HG03442 (cell line): ENCODE results near the gene TM2D1.
"Not testable (repeated sequence)": the region's sequence is repeated elsewhere in the genome, so short reads cannot be mapped to it uniquely, and the experiment has no call there.

Experiments used
- ATAC-seq: cut with Tn5 transposase; IDR thresholded peaks from one replicate; pipeline ENCODE4 v1.9.1; 2021; ENCODE audit warnings: mild to moderate bottlenecking, moderate library complexity; ENCODE audit not compliant: unreplicated experiment

Gene TM2D1

GRCh38 chr1:61718996-61719663 is 5.8 kb downstream of the TM2D1 start:
- ATAC-seq: not testable (repeated sequence)

- no peak for ATAC-seq
These were observed 13.0 kb downstream of the TM2D1 start for GRCh38 chr1:61711969-61712368.

GRCh38 chr1:61711257-61711656 is 13.7 kb downstream of the TM2D1 start:
- not testable (repeated sequence) for ATAC-seq

- ATAC-seq: no peak
These were observed 15.0 kb downstream of the TM2D1 start for GRCh38 chr1:61709908-61710289.

GRCh38 chr1:61708953-61709907 is 15.7 kb downstream of the TM2D1 start:
- no peak for ATAC-seq

GRCh38 chr1:61699911-61700851 is 24.8 kb downstream of the TM2D1 start:
- ATAC-seq: no peak

- no peak for ATAC-seq
These were observed 32.7 kb downstream of the TM2D1 start for GRCh38 chr1:61692155-61692800.

- ATAC-seq: no peak
These were observed 37.0 kb downstream of the TM2D1 start for GRCh38 chr1:61687901-61688300.

GRCh38 chr1:61682891-61683290 is 42.0 kb downstream of the TM2D1 start:
- no peak for ATAC-seq

- ATAC-seq: no peak
These were observed 44.4 kb downstream of the TM2D1 start for GRCh38 chr1:61680500-61680899.

GRCh38 chr1:61676881-61677280 is 48.1 kb downstream of the TM2D1 start:
- ATAC-seq: not testable (repeated sequence)

- no peak for ATAC-seq
These were observed 50.7 kb downstream of the TM2D1 start for GRCh38 chr1:61674221-61674620.

- ATAC-seq: no peak
These were observed 52.6 kb downstream of the TM2D1 start for GRCh38 chr1:61672376-61672775.

- ATAC-seq: no peak
These were observed 54.5 kb downstream of the TM2D1 start for GRCh38 chr1:61670445-61670844.

GRCh38 chr1:61670016-61670415 is 54.9 kb downstream of the TM2D1 start:
- no peak for ATAC-seq

GRCh38 chr1:61659061-61659460 is 65.9 kb downstream of the TM2D1 start:
- ATAC-seq: no peak

- ATAC-seq: no peak
These were observed 69.5 kb downstream of the TM2D1 start for GRCh38 chr1:61655453-61655852.

- ATAC-seq: no peak
These were observed 70.9 kb downstream of the TM2D1 start for GRCh38 chr1:61654067-61654466.

- ATAC-seq: no peak
These were observed 75.8 kb downstream of the TM2D1 start for GRCh38 chr1:61648983-61649742.

GRCh38 chr1:61647142-61647541 is 77.8 kb downstream of the TM2D1 start:
- no peak for ATAC-seq
